GM12891 (cell line): ENCODE data around the gene TAP1.
A peak's percentile ranks its signal among the peaks of the same experiment; 100 is the strongest.
"Not testable (repeated sequence)": the region's sequence is repeated elsewhere in the genome, so short reads cannot be mapped to it uniquely, and the experiment has no call there.

Experiments used
- DNase-seq: peaks from one replicate; pipeline ENCODE4 v3.0.0; 2011; ENCODE audit warnings: low spot score; ENCODE audit not compliant: insufficient read length
- FAIRE-seq: peaks from 2 replicates; lab custom pipeline; 2011; peaks lifted over from hg19 to GRCh38; lab: Jason Lieb, UNC
- PAX5 ChIP-seq: IDR thresholded peaks from 2 replicates; pipeline ENCODE4 v1.6.1; 2011; ENCODE audit warnings: low read length, moderate library complexity, mild to moderate bottlenecking; ENCODE audit not compliant: insufficient read depth, severe bottlenecking
- POLR2A ChIP-seq: IDR thresholded peaks from 2 replicates; pipeline ENCODE4 v1.6.1; 2011; ENCODE audit warnings: low read depth, low read length, control low read depth
- POLR2AphosphoS5 ChIP-seq: IDR thresholded peaks from 2 replicates; pipeline ENCODE4 v1.6.1; 2011; ENCODE audit warnings: low read depth, low read length, control low read depth
- POU2F2 ChIP-seq: IDR thresholded peaks from 2 replicates; pipeline ENCODE4 v1.6.1; 2011; ENCODE audit warnings: low read depth, mild to moderate bottlenecking, control low read depth, low read length, moderate library complexity
- SPI1 ChIP-seq: IDR thresholded peaks from 2 replicates; pipeline ENCODE4 v1.6.1; 2011; ENCODE audit warnings: low read depth, low read length, control low read depth
- TAF1 ChIP-seq: IDR thresholded peaks from 2 replicates; pipeline ENCODE4 v1.6.1; 2011; ENCODE audit warnings: low read depth, low read length, control low read depth

Gene TAP1

GRCh38 chr6:32883789-32884188 is 30.3 kb upstream of the TAP1 start:
- FAIRE-seq (no peak), DNase-seq (no peak)
- no peak for TF ChIP-seq POLR2AphosphoS5
- TF ChIP-seq TAF1: no peak
- no peak for TF ChIP-seq PAX5
- no peak for TF ChIP-seq POU2F2
- TF ChIP-seq POLR2A: no peak
- no peak for TF ChIP-seq SPI1

GRCh38 chr6:32882879-32883250 is 29.4 kb upstream of the TAP1 start:
- no peak for TF ChIP-seq SPI1
- DNase-seq: no peak
- no peak for FAIRE-seq

GRCh38 chr6:32880962-32881361 is 27.5 kb upstream of the TAP1 start:
- not testable (repeated sequence) for DNase-seq, FAIRE-seq

- TF ChIP-seq POLR2A (no peak), TAF1 (no peak), POU2F2 (no peak), SPI1 (no peak), POLR2AphosphoS5 (no peak), PAX5 (no peak)
- FAIRE-seq (no peak), DNase-seq (no peak)
Measured at GRCh38 chr6:32879691-32880090, 26.2 kb upstream of the TAP1 start.

- no peak for TF ChIP-seq POLR2A
- TF ChIP-seq POLR2AphosphoS5: no peak
- no peak for TF ChIP-seq TAF1
- TF ChIP-seq SPI1: no peak
- TF ChIP-seq PAX5: no peak
- no peak for TF ChIP-seq POU2F2
- DNase-seq (no peak), FAIRE-seq (no peak)
Measured at GRCh38 chr6:32876603-32877002, 23.1 kb upstream of the TAP1 start.

- DNase-seq, FAIRE-seq: not testable (repeated sequence)
Measured at GRCh38 chr6:32873947-32874346, 20.4 kb upstream of the TAP1 start.

- FAIRE-seq: peak; percentile 94
- no peak for TF ChIP-seq POU2F2
- no peak for TF ChIP-seq POLR2A
- no peak for TF ChIP-seq PAX5
- TF ChIP-seq POLR2AphosphoS5: no peak
- no peak for TF ChIP-seq TAF1
- DNase-seq: no peak
Measured at GRCh38 chr6:32868257-32868788, 14.8 kb upstream of the TAP1 start.

GRCh38 chr6:32867554-32868256 is 14.2 kb upstream of the TAP1 start:
- DNase-seq (no peak), FAIRE-seq (no peak)
- TF ChIP-seq POU2F2 (no peak), PAX5 (no peak), TAF1 (no peak), POLR2AphosphoS5 (no peak), POLR2A (no peak), SPI1 (no peak)

GRCh38 chr6:32867022-32867477 is 13.5 kb upstream of the TAP1 start:
- TF ChIP-seq PAX5: no peak
- peak; percentile 73 for TF ChIP-seq SPI1
- DNase-seq (no peak), FAIRE-seq (no peak)

- no peak for TF ChIP-seq POLR2A
- no peak for TF ChIP-seq PAX5
- TF ChIP-seq SPI1: no peak
- TF ChIP-seq POU2F2: no peak
- no peak for TF ChIP-seq TAF1
- no peak for TF ChIP-seq POLR2AphosphoS5
- FAIRE-seq: peak; percentile 74
- no peak for DNase-seq
Measured at GRCh38 chr6:32865724-32866443, 12.4 kb upstream of the TAP1 start.

GRCh38 chr6:32862725-32863124 is 9.2 kb upstream of the TAP1 start:
- TF ChIP-seq POU2F2 (no peak), POLR2AphosphoS5 (no peak), SPI1 (no peak), POLR2A (no peak), TAF1 (no peak), PAX5 (no peak)
- FAIRE-seq (no peak), DNase-seq (no peak)
